Neutrophil (primary cell): ENCODE data around the gene SP7.
"Not testable (repeated sequence)": the region's sequence is repeated elsewhere in the genome, so short reads cannot be mapped to it uniquely, and the experiment has no call there.

ENCODE experiments used
- H3K27ac ChIP-seq: fragments of 200-600 bp; sonication (generic); 2 replicates; pipeline ENCODE4 v1.5.1; 2016; ENCODE audit warnings: mild to moderate bottlenecking, moderate library complexity
- H3K27me3 ChIP-seq: fragments of 200-600 bp; sonication (generic); 2 replicates; pipeline ENCODE4 v1.6.0; 2016; ENCODE audit warnings: mild to moderate bottlenecking
- H3K36me3 ChIP-seq: fragments of 200-600 bp; sonication (generic); 2 replicates; pipeline ENCODE4 v1.5.1; 2017
- H3K4me1 ChIP-seq, 2 experiments: fragments of 200-600 bp in 1 of 2; sonication (generic) in 1 of 2; 1 replicate in 1 of 2; 2 replicates in 1 of 2; pipeline versions ENCODE4 v1.5.1 to v1.6.1; 2013 to 2016; ENCODE audit warnings: low read depth in 1 of 2, low read length in 1 of 2, mild to moderate bottlenecking in 1 of 2, moderate library complexity in 1 of 2; ENCODE audit not compliant: control insufficient read depth in 1 of 2, insufficient read depth in 1 of 2
- H3K4me3 ChIP-seq, 2 experiments: fragments of 200-600 bp in 1 of 2; sonication (generic) in 1 of 2; 1 replicate in 1 of 2; 2 replicates in 1 of 2; pipeline ENCODE4 v1.5.1; 2013 to 2016; ENCODE audit warnings: low read depth in 1 of 2, low read length in 1 of 2, mild to moderate bottlenecking in 1 of 2, moderate library complexity in 1 of 2
- H3K9me3 ChIP-seq: fragments of 200-600 bp; sonication (generic); 2 replicates; pipeline ENCODE4 v1.5.1; 2016
- CTCF ChIP-seq: fragments of 200-600 bp; sonication (generic); IDR thresholded peaks from 2 replicates; pipeline ENCODE4 v1.5.1; 2016; ENCODE audit warnings: antibody characterized with exemption

Gene SP7

GRCh38 chr12:53365245-53365904 lies 29.2 kb upstream of the SP7 start:
- no peaks in the 10 kb centered on the region for H3K27me3 ChIP-seq

GRCh38 chr12:53361638-53362037 lies 25.5 kb upstream of the SP7 start:
- H3K9me3 ChIP-seq, H3K27ac ChIP-seq, H3K36me3 ChIP-seq, H3K27me3 ChIP-seq, H3K4me3 ChIP-seq: not testable (repeated sequence)
- peaks cover 20 to 23% of the 10 kb centered on the region in 2 experiments for H3K4me1 ChIP-seq

More at GRCh38 chr12:53365245-53365904, 29.2 kb upstream of the SP7 start:
- TF ChIP-seq CTCF: no peak
- no peaks in the 10 kb centered on the region for H3K36me3 ChIP-seq
- peak overlapping the region; percentile 90 for H3K27ac ChIP-seq
- H3K4me1 ChIP-seq: peaks cover 38 to 48% of the 10 kb centered on the region in 2 experiments
- H3K4me3 ChIP-seq: peak overlapping the region; percentile 10 to 51
- H3K9me3 ChIP-seq: no peaks in the 10 kb centered on the region

- H3K36me3 ChIP-seq: no peaks in the 10 kb centered on the region
- H3K4me1 ChIP-seq: no peaks in the 10 kb centered on the region
- no peak overlapping the region for H3K4me3 ChIP-seq
- no peaks in the 10 kb centered on the region for H3K9me3 ChIP-seq
- TF ChIP-seq CTCF: no peak
- no peak overlapping the region for H3K27ac ChIP-seq
- H3K27me3 ChIP-seq: no peaks in the 10 kb centered on the region
Observed at GRCh38 chr12:53358836-53359419, 22.8 kb upstream of the SP7 start.

- Histone ChIP-seq H3K27me3 (no peaks in the 10 kb centered on the region), H3K36me3 (no peaks in the 10 kb centered on the region), H3K27ac (no peak overlapping the region), H3K4me3 (no peak overlapping the region), H3K9me3 (no peaks in the 10 kb centered on the region), H3K4me1 (peaks cover 5 to 7% of the 10 kb centered on the region in 2 experiments)
- no peak for TF ChIP-seq CTCF
Observed at GRCh38 chr12:53355121-53355520, 19.0 kb upstream of the SP7 start.

GRCh38 chr12:53353257-53353655 lies 17.1 kb upstream of the SP7 start:
- no peak for TF ChIP-seq CTCF
- H3K4me1 ChIP-seq: peaks cover 5 to 7% of the 10 kb centered on the region in 2 experiments
- H3K9me3 ChIP-seq: no peaks in the 10 kb centered on the region
- H3K36me3 ChIP-seq: no peaks in the 10 kb centered on the region
- H3K27me3 ChIP-seq: no peaks in the 10 kb centered on the region
- H3K27ac ChIP-seq: peak overlapping the region; percentile 56
- H3K4me3 ChIP-seq: no peak overlapping the region
